Stimulated activated CD8-positive, alpha-beta memory T cell treated with anti-CD3 and anti-CD28 coated beads, Interleukin-12 subunit alpha, Interleukin-12 subunit beta, amount 100 ng/mL, for 1 hour (primary cell): ENCODE data around the gene DOK3.
"Not testable (repeated sequence)": the region's sequence is repeated elsewhere in the genome, so short reads cannot be mapped to it uniquely, and the experiment has no call there.

ENCODE experiments used
- DNase-seq: peaks from one replicate; pipeline ENCODE4 v3.0.0-alpha.2; 2020; ENCODE audit warnings: low read depth

Gene DOK3

DNA sequence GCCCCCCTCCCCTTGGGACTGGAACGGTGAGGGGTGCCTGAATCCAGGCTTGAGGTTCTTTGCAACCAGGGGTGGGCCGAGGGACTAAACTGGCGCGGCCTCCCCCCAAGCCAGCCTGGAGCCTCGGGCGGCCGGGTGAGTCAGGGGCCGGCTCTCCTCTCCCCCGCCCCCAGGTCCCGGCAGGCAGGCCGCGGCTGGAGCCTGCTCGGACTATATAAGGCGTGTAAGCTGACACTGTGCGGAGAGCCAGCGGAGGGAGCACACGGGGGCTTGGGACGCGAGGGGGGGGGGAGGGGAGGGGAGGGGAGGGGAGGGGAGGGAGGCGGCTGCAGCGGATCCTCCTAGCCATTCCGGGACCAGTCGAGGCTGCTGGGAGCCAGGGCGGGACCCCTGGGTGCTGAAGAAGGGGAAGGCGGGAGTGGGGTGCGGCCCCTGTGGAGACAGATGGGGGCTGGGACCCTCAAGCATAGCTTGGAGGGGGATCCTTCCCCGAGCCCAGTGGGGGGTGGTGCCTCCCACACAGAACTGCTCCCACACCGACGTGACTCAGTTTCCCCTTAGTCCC lies 12.8 kb downstream of the DOK3 start:
- DNase-seq: no peak

DNA sequence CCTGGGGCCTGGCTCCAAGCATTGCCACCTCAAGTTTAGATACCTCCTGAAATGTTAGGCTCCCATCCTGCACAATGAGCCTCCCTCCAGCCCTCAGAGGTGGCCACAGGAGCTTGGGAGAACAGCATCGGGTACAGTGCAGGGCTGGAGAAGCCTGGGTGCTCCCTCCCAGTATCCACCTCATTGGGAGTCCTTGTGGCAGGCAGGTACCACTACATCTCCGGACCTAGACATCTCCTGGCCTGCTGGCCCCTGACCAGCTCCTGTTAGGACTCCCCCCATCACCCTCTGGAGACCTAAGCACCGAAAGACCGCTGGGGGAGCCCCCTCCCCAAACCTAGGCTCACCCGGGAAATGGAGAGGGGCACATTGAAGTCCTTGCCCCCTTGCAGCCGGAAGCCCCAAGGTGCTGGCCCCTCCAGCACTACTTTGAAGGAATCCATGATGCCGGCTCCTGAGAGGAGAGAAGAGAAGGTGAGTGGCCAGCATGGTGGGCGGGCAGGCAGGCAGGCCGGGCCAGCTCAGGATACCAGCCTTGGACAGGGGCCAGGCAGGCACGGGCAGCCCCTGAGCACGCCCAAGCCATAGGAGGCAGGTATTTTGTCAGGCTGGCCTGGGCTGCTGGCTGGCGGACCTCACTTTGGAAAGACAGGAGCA lies 13.4 kb downstream of the DOK3 start:
- no peak for DNase-seq

DNA sequence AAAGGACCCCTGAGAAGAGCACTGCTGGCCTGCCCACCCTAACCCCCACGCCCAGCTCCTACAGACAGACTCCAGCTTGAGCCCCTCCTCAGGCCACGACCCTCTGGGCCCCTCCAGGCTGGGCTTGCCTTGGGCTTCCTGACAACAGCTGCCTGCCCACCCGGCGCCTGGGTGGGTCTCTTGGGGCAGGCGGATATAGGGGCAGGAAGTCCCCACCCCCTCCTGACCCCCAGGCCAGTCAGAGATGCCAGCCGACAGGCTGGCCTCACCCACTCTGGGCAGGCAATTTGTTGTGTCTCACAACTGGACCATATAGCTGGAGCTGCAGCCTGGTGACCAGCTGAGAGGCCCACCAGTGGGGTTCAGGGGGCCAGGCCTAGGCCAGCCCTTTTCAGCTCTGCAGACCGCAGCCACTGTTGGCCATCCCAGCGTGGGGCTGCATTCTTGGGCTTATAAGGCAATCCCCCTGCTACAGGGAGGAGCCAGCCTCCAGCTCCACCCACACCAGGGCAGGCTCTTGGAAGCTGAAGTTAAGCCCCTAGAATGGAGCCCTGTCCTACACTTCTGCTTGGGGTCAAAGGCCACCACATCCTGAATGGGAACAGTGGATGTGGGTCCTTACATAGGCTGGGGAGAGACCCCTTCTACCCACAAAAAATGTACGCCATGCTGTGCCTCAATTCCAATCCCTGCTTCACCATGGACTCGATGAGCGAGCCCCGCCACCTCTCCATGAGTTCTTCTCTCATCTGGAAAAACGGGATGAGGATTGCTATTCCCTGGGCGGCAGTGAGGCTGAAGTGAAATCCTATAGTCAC lies 14.2 kb downstream of the DOK3 start:
- no peak for DNase-seq

DNA sequence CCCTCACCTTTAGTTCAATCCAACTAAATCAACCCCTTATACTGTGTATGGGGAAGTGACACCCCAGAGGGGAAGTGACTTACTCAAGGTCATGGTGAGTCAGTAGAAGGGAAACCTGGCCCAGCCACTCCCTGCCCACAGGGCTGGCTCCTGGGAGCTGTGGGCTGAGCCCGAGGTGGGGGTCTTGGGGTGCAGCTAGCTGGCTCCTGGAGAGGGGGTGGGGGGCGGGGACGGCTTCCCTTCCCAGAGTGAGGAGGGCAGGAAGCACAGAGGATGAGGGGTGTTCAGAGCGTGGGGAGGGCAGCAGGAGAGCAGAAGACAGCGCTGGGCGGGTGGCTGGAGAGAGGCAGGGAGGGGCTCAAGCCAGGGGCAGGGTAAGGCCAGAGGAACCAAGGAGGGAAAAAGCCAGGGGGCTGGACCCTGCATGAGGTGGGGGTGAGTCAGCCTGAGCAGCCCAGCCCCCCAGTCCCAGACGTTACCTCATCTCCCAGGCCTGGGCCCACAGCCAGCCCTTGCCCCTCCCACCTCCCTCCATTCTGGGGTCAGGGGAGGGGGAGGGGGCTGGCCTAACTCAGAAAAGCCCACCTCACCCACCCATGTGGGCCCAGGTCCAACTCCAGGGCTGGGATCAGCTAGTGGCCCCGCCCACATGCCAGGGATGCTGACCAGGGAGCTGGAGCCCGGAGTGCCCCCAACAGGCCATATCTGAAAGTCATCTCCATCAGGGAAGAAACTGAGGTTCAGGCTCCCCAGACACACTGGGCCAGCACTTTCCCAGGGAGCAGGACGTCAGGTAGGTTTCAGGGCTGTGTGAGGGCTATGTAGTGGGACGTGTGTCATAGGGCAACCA lies 15.1 kb downstream of the DOK3 start:
- no peak for DNase-seq

DNA sequence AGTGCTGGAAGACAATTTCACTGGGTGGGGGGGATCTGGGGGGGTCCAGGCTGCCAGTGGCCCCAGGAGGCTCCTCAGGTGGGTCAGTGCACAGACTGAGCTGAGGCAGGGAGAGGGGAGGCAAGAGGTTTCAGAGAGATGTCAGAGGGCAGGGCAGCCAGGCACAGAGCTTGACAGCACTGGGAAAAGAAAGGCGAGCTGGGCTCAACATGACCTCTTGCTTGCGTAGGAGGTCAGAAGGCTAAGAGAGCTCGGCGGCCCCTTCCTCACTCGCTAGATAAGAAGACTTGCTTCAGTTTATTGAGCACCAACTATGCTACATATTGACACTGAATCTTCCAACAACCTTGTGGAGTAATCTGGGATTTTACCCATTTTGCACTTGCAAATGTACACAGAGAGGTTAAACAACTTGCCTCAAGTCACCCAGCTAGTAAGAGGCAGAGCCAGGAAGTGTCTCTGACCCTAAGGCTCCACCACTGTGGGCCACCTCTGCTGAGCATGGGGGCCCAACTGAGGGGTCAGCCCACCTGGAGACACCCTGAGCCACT lies 15.8 kb downstream of the DOK3 start:
- DNase-seq: no peak

DNA sequence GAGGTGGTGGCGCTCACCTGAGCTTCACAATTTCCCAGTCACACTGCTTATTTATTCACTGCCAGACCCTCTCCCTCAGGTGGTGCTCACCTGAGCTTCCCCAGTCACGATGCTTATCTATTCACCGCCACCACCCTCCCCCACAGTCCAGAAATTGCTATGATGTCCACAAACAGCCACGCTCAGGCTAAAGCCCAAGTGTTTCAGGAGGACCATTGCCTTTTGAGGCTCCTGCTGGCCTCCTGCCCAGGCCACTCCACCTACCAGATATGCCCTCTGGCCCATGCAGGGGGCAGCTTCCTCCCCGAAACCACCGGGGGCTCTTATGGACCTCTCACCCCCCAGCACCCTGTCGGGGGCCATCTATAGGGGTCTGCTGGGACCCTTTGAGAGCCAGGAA lies 16.8 kb downstream of the DOK3 start:
- no peak for DNase-seq

DNA sequence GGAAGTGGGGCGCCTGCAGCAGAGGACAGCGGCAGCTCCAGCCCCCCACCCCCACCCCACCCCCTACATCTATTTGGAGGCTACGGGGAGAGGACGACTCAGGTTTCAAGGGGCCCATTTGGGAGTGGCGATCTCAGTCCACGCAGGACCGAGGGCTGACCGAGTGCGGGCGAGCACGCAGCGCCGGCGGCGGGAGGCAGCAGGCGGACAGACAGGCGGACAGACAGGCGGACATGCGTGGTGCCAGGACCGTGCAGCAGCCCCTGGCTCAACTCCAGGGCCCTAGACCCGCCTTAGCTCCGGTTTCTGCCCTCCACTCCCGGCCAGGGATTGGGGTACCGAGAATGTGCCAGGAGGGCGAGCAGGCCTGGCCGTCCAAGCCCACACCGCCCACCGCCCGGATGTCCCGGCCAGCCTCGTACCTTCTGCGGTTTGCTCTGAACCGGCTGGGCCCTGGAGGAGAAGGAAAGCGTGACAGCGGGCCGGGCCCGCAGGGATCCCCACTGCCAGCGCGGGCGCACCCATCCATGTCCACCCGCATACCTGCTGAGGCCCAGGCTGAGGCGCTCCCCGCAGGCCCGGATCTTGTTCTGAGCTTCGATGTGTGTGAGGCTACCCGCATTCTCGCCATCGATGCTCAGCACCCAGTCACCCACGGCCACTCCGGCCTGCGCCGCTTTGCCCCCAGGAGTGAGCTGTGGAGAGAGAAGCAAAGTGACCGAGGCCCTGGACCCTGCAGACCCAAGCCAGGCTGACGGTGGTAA lies 17.5 kb downstream of the DOK3 start:
- no peak for DNase-seq

DNA sequence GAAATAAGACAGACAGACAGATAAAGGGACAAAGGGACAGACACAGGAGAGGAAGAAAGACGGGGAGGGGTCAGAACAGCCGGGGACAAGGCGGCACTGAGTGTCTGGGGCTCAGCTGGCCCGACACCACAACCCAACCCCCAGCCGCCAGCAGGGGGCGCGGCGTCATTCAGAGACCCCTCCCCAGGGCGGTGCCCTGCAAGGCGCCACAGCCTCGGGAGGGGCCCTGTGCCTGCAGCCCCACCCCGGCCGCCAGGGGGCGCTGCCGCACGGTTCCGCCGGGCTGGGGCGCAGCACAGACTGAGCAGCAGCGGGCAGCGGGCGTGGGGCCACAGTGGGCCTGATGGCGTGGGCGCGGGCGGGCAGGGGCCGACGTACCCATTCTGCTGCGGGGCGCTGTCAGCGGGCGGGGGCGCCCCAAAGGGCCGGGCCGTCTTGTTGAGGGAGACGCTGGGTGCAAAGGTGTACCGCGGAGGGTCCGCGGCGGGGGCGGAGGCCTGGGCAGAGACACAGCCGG lies 18.1 kb downstream of the DOK3 start:
- no peak for DNase-seq

DNA sequence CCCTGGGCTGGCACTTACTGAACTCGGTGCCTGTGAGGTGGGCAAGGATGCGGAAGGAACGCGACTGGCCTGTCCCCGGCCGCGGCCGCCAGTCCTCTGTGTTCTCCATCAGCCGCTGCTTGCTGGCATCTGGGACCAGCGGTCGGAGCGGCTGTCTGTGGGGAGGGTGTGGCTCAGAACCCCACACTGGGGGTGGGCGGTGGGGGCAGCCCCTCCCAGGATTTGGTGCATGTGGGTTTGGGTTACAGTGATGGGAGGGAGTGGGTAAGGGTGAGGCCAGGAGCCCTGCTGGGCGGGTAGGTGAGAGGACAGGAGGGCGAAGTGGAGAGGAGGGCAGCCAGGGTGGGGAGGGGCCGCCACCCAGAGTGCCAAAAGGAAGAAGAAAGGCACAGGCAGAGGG lies 18.6 kb downstream of the DOK3 start:
- no peak for DNase-seq

DNA sequence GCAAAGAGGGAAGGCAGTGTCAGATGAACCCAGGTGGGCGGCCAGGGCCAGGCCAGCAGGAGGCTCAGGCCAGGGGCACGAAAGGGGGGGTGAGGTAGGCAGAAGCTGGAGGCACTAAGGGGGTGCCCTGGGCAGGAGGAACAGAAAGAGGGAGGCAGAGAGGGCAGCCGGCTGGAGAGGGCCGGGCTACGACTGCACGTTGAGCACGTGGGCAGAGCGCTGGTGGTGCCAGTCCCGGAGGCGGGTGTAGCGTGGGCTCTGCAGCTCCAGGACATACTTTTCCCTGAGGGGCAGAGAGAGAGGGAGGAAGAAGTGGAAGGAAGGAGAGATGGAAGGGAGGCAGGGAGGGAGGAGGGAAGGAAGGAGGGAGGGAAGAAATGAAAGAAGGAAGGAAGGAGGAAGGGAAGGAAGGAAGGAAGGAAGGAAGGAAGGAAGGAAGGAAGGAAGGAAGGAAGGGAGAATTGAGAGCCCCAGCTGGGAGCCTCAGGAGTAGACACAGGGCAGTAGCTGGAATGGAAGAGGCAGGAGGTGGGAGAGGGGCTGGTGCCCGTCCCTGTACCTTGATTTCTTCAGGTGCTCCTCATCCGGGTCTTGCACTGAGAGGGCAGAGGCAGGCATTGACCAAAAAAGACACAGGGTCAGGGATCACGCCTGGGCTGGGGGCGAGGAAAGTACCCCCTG lies 19.2 kb downstream of the DOK3 start:
- DNase-seq: no peak

DNA sequence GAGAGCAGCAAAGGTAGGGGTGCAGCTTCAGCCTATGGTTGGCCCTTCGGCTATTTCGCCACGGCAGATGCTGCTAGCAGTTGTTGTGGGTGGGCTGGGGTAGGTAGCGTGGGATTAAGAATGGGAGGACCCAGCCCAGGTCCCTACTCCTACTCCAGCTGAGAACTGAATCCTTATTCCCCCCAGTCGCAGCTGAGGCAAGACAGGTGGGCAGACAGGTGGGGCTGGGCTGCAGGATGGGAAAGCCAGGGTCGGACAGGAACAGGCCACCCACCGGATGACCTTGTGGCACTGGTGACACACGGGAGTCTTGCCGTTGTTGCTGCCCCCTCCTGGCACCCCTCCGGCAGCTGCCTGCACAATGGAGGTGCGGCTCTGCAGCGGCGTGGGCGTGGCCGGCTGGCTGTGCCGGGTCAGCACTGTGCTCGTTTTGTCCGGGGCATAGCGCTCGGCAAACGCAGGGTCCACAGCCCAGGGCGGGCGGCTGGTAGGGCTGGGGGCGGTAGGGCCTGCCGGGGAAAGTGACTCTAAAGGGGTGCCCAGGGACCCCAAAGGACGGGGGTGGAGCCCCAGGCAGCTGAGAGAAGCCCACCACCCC lies 20.4 kb downstream of the DOK3 start:
- no peak for DNase-seq

DNA sequence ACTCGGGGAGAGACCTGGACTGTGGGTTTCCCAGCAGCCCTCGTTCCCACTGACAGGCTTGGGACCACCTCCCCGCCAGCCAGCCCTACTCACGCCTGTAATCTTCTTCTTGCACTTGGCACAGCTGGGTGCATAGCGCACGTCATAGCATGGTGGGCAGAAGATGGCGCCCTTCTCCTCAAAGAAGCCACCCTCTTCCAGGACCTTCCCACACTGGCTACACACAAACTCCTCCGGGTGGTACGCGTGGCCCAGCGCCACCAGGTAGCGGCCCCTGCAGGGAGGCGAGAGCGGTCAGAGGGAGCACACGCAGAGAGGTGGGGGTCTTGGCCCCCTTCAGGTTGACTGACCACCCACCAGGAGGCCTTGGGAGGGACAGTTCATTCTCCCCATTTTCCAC lies 21.7 kb downstream of the DOK3 start:
- DNase-seq: no peak

DNA sequence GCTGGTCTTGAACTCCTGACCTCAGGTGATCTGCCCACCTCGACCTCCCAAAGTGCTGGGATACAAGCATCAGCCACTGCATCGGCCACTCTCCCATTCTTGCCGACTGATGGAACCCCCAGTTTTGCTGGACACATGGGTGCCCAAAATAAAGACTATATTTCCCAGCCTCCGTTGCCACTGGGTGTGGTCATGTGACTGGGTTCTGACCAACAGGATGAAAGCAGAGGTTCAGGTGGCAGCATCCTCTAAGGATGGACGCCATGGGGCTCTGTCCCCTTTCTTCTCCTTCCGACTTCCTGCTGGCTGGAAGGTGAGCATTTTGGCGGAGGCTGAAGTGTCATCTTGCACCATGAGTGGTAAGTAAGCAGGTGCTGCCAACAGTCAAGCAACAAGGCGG lies 22.5 kb downstream of the DOK3 start:
- DNase-seq: no peak

DNA sequence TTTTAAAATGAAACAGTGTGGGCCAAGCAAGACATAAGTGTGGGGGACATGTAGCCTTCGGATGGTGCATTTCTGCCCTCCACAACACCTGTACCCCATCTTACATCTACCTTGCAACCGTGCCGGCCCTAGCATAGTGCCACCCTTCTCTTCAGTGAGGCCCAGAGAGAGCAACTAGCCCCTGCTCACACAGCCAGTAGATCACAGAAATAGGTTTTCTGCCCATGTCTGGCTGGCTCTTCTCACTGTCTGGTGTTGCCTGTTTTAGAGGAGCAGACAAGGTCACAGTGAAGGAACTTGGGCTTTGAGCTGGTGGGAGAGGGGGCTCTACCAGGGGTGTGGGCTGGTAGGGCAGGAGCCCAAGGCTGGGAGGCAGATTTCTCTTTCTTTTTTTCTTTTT lies 23.4 kb downstream of the DOK3 start:
- no peak for DNase-seq

DNA sequence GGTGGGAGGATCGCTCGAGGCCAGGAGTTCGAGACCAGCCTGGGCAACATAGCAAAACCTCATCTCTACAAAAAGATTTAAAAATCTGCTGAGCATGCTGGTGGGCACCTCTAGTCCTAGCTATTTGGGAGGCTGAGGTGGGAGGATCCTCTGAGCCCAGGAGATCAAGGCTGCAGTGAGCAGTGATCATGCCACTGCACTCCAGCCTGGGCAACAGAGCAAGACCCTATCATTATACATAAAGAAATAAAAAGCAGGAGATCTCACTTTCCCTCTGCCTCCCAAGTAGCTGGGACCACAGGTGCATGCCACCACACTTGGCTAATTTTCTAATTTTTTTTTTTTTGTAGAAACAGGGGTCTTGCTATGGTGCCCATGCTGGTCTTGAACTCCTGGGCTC lies 23.9 kb downstream of the DOK3 start:
- DNase-seq: not testable (repeated sequence)

DNA sequence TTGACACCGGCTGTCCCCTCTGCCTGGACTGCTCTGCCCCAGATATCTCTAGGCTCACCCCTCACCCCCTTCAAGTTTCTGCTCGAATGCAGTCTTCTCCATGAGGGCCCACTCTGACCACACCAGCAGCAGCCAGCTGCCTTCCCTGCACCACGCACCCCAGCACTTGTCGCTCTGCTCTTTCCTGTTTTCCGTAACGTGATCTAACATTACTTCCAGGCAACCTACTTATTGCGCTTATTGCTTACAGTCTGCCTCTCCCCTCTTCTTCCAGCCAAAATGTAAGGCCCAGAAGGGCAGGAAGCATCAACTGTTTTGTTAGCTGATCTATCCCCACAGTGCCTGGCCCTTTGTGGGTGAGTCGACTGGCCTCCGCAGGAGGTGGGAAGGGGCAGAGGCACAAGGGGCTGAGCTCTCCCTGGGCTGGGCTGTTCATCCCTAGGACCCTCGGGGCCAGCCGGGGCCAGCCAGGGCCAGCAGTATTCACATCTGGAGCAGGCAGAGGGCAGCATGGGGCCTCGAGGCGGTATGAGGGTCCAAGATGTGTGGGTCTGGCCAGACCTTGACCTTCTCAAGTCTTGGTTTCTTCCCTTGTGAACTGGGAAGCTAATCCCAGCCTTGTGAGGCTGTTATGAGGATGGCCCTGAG lies 24.6 kb downstream of the DOK3 start:
- no peak for DNase-seq

DNA sequence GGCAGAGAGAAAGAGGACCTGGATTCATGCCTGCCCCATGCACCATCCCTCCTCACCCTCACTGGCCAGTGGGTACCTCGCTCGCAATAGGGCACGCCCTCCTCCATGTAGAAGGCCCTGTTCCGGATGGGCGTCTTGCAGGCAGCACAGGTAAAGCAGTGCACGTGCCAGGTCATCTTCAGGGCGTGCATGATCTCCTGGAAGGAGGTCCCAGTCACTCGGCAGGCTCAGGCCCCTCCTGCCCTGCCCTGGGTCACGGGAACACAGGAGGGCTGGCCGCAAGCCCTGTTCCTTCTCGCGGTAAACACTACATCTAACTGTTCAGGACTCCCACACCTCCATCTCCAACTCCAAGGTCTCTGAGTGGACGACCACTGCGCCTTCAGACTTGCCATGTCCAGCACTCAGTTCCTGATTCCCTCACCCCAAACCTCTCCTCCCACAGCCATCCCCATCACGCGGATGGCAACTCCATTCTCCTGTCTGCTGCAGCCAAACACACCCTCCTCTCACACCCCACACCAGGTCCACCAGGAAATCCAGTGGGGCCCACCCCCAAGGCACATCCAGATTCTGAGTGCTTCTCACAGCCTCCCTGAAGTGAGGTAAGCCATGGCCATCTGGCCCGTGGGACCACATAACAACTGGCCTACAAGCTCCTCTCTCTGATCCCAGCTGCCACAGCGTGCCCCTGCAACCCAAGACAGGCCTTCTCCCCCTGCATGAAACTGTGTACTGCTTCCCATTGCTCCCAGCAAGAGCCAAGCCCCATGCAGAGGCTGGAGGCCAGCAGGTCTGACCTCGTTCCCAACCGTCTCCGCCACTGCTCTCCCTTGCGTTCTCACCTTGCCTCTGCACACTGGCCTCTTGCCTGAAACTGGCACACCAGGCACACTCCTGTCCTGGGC lies 25.4 kb downstream of the DOK3 start:
- DNase-seq: no peak

DNA sequence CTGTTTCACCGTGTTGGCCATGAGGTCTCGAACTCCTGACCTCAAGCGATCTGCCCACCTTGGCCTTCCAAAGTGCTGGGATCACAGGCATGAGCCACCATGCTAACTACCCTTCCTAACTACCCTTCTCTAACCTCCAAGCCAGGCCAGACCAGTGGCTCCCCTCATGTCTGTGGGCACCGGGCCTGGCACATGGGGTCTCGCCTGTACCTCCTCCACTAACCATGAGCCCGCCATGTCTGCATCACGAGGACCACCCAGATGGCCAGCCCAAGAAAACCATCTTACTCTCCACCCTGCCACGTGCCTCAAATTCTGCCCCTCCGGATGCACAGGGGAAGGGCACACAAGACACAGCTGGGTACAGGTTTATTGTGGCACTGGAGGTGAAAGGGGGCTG lies 26.6 kb downstream of the DOK3 start:
- no peak for DNase-seq

DNA sequence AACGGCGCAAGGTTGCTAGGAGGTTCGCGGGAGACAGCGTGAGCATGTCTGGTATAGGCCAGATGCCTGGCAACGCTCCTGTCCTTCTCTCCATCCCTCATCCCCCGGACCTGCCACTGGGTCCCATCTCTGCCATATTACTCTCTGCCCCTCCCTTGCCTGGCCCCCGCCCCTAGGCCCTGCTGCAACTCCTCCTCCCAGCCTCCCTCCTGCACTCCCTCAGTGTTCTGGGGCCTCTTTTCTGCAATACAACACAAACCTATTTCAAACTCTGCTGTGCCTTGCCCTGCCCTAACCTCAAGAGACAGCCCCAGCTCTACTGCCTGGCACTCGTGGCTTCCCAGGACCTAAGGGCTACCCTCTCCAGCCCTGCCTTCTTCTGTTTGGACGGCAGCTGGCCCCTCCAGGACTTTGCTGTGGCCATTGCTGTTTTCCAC lies 27.2 kb downstream of the DOK3 start:
- DNase-seq: no peak
